GM12873 (cell line): Measurements from ENCODE around the gene MAB21L2.

ENCODE experiments used
- CTCF ChIP-seq: IDR thresholded peaks from 2 replicates; pipeline ENCODE4 v1.5.1; 2012; ENCODE audit warnings: low read depth, mild to moderate bottlenecking, moderate library complexity, low read length, control low read depth; ENCODE audit not compliant: insufficient read depth; ENCODE audit errors: missing control alignments

The MAB21L2 gene

GRCh38 chr4:150579551-150580234, 2.3 kb upstream of the MAB21L2 start:
- no peak for TF ChIP-seq CTCF

- no peak for TF ChIP-seq CTCF
These were observed 1.6 kb upstream of the MAB21L2 start for GRCh38 chr4:150580306-150580705.

- TF ChIP-seq CTCF, result no peak
These were observed 820 bp upstream of the MAB21L2 start for GRCh38 chr4:150581056-150581605.

GRCh38 chr4:150581641-150582051, 305 bp upstream of the MAB21L2 start:
- TF ChIP-seq CTCF, result no peak

- TF ChIP-seq CTCF, result no peak
These were observed 929 bp downstream of the MAB21L2 start for GRCh38 chr4:150582873-150583286.

- TF ChIP-seq CTCF, result no peak
These were observed 1.5 kb downstream of the MAB21L2 start for GRCh38 chr4:150583287-150584110.

- TF ChIP-seq CTCF, result no peak
These were observed 2.4 kb downstream of the MAB21L2 start for GRCh38 chr4:150584111-150584915.
